Spleen (tissue), 7 donors: ENCODE measurements around the gene TMEM107.

ENCODE experiments used
- CTCF ChIP-seq, 11 experiments: fragments of 200-600 bp in 7 of 11; fragments of 450-650 bp in 4 of 11; sonication (generic) in 4 of 11; IDR thresholded peaks in 8 of 11; conservative IDR thresholded peaks in 3 of 11; 1 replicate in 7 of 11; 2 replicates in 4 of 11; pipeline versions ENCODE4 v1.4.0 to v1.8.0; 2016 to 2021; ENCODE audit warnings: antibody characterized with exemption in 11 of 11, inconsistent platforms in 4 of 11, mild to moderate bottlenecking in 1 of 11
- POLR2A ChIP-seq, 3 donors: fragments of 450-650 bp; IDR thresholded peaks; one replicate each; pipeline ENCODE4 v1.5.1; 2017; ENCODE audit warnings: antibody characterized with exemption in 3 of 3, mild to moderate bottlenecking in 1 of 3
- POLR2AphosphoS5 ChIP-seq, 3 donors: sonication (generic); formaldehyde crosslinking; IDR thresholded peaks; one replicate each; pipeline ENCODE4 v1.5.1; 2017; ENCODE audit warnings: antibody characterized with exemption in 3 of 3
- donor health status: DM: no; HTN: no; CAD: no; lungs with moderate emphysema.
- donor health status: DM: no; HTN: no; CAD: no.
- donor health status: DM: no; HTN: no; CAD: no.

GRCh38 chr17:8153957-8154607, 22.1 kb downstream of the TMEM107 start:
- peak in 1 of 3 donors; percentile 67 for TF ChIP-seq POLR2A (IDR thresholded peaks at IDR 0.05)
- no peak for TF ChIP-seq CTCF (IDR thresholded peaks at IDR 0.05 in 8 of 11, conservative IDR thresholded peaks at IDR 0.05 in 3 of 11)
- peak; percentile 97 to 99 (median 97) for TF ChIP-seq POLR2AphosphoS5 (IDR thresholded peaks at IDR 0.05)
